HL-60 (cell line): Measurements from ENCODE around the gene CFAP251.

Source experiments
- GABPA ChIP-seq: IDR thresholded peaks from 2 replicates; pipeline ENCODE4 v1.6.1; 2012; ENCODE audit warnings: low read depth
- POLR2AphosphoS5 ChIP-seq: IDR thresholded peaks from 2 replicates; pipeline ENCODE4 v1.6.1; 2012; ENCODE audit warnings: low read depth
- REST ChIP-seq: IDR thresholded peaks from 2 replicates; pipeline ENCODE4 v1.6.1; 2012; ENCODE audit warnings: low read depth; ENCODE audit not compliant: insufficient replicate concordance
- SPI1 ChIP-seq: IDR thresholded peaks from 2 replicates; pipeline ENCODE4 v1.6.1; 2012; ENCODE audit warnings: low read depth, mild to moderate bottlenecking, borderline replicate concordance
- TF ChIP-seq, protein P1 (sequence below): IDR thresholded peaks from one replicate; pipeline ENCODE4 v1.5.1; 2011; ENCODE audit warnings: low read length, control low read depth, inconsistent platforms; ENCODE audit not compliant: insufficient read depth

DNA sequence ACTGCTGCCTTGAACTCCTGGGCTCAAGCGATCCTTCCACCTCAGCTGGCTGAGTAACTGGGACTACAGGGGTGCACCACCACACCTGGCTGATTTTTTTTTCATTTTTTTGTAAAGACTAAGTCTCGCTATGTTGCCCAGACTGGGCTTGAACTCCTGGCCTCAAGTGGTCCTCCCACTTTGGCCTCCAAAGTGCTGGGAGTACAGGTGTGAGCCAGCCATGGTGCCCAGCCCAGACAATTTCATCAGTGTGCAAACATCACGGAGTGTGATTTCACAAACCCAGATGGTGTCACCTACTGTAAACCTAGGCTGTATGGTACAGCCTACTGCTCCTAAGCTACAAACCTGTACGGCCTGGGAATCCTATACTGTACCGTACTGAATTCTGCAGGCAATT is 96.4 kb downstream of the CFAP251 start:
- TF ChIP-seq, protein P1, sequence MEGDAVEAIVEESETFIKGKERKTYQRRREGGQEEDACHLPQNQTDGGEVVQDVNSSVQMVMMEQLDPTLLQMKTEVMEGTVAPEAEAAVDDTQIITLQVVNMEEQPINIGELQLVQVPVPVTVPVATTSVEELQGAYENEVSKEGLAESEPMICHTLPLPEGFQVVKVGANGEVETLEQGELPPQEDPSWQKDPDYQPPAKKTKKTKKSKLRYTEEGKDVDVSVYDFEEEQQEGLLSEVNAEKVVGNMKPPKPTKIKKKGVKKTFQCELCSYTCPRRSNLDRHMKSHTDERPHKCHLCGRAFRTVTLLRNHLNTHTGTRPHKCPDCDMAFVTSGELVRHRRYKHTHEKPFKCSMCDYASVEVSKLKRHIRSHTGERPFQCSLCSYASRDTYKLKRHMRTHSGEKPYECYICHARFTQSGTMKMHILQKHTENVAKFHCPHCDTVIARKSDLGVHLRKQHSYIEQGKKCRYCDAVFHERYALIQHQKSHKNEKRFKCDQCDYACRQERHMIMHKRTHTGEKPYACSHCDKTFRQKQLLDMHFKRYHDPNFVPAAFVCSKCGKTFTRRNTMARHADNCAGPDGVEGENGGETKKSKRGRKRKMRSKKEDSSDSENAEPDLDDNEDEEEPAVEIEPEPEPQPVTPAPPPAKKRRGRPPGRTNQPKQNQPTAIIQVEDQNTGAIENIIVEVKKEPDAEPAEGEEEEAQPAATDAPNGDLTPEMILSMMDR = no peak
- no peak for TF ChIP-seq GABPA
- no peak for TF ChIP-seq POLR2AphosphoS5
- TF ChIP-seq REST = no peak
- no peak for TF ChIP-seq SPI1
